ENCODE results near the gene FOXN3.
"Not testable (repeated sequence)": the region's sequence is repeated elsewhere in the genome, so short reads cannot be mapped to it uniquely, and the experiment has no call there.

FOXN3 gene

DNA sequence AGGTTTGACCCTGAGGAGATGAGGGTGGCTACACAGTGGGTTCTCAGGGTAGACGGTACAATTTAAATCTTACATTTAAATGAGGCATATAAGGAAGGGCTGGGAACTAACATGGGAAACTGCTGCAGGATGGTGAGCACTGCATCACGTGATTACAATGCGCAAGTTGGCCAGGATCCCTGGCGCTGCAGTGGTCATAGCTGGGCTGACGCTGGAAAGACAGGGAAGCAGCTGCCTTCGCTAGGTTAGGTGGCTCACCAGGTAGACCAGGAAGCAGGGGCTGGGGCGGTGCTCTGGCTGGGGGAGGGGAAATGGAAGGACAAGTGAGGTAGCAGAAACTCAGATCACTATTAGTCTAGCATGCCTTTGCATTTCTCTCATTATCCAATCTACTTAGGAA is 149.9 kb downstream of the FOXN3 start:
- no peak for DNase-seq

DNA sequence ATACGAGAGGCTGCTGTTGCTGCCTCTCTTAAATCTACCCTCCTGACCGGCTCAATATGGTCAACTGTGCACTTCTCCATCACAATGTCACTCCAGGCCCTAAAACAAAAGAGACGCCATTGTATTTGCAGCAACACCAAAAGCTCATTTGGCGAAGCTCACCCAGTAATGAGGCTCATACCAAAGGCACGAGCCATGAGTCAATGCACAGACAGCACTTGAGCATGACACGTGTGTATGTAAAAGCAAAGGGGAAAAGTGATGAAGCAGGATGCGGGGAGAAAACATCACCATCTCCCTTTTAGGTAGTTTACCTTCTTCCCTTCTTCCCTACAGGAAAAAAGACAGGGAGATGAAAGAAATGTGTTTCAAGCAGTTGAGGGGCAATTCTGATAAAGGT is 150.3 kb downstream of the FOXN3 start:
- no peak for DNase-seq

DNA sequence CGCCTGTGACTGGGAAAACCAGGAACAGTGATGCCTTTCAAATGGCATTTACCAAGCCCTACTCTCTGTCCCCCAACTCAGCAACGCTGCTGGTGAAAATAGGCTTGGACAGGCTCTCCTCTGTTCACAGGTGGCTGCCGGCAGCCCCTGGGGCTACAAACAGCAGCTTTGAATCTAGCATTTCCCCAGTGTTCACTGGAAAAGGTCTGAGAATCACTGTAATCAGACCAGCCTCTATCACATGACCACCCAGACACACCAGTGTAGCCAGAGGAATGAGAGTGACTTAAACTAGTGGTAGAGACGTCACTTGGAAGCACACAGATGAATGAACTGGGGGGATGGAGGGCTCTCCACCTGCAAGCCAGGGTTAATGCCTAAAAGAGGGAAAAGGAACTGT is 151.8 kb downstream of the FOXN3 start:
- DNase-seq = no peak

DNA sequence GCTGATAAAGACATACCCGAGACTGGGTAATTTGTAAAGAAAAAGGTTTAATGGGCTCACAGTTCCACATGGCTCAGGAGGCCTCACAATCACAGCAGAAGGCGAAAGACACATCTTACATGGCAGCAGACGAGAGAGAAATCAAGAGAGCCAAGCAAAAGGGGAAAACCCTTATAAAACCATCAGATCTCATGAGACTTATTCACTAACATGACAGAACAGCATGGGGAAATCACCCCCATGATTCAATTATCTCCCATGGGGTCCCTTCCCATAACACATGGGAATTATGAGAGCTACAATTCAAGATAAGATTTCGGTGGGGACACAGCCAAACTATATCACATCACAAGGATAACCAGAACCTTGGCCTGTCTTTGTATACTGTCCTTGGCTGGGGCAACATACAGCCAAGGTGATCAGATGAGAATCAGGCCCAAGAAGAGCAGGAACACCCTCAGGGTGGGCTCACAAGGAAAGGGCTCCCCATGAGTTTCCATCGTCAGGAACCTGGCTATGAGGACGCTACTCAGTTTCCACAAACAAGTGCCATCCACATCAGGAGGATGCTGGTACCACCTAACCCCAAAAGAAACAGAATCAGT is 152.7 kb downstream of the FOXN3 start:
- DNase-seq = no peak

DNA sequence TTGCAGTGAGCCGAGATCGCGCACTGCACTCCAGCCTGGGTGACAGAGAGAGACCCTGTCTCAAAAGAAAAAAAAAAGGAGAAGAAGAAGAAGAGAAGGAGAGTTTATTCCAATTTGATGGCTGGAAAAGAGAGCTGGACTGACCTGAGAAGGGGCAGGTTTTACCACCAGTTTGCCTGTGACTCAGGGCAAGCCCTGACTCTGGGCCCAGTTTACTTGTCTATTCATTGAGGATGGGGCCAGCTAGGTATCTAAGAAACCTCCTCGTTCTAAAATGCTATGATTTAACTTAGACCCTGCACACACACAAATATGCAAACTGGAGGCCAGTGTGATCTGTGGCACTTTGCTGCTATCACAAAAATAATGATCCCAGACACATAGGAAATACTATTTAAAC is 155.0 kb downstream of the FOXN3 start:
- no peak for DNase-seq

DNA sequence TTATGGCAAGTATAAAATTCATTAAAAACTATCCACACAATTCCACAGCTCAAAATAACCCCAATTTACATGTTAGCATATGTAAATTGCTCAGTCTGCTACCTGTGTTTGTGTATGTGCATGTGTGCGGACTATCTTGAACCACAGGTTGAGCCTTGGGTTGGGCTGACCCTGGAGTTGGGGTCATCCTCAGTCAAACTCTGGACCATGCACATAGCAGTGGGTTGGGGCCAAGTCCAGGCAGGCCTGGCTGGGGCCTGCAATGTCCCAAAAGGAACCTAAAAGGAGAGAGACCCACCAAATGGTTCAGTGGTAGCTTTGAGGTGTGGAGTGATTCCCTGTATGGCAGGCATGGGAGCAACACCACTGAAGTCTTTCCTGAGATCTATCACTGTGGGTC is 156.1 kb downstream of the FOXN3 start:
- DNase-seq = no peak

DNA sequence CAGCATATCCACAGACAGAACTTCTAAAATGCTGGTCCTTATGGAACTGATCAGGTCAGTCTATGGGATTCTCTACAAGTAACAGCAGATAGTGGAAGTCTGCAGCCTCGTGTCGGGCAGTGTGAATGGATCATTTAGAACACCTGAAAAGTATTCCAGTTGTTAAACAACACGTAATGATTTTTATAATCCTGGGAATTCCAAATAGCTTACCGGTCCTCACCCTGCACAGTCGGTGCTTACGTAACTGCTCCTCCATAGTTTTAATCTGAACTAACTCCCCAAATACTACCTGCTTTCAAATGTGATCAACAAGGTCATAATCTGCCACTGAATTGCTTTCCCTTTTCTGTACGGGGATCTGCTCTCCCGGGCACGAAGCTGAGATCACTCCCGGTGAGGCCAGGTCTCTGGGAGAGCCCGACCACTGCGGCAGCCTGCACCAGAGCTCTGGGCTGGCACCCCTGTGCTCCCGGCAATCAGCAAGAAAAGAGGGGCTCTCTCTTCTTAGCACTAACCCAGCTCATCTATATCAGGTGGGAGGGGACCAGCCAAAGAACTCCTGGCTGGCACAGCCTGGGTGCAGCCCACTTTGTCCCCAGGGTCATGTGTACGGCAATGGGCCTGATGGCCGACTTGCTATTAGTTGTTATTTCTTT is 157.0 kb downstream of the FOXN3 start:
- DNase-seq = no peak

DNA sequence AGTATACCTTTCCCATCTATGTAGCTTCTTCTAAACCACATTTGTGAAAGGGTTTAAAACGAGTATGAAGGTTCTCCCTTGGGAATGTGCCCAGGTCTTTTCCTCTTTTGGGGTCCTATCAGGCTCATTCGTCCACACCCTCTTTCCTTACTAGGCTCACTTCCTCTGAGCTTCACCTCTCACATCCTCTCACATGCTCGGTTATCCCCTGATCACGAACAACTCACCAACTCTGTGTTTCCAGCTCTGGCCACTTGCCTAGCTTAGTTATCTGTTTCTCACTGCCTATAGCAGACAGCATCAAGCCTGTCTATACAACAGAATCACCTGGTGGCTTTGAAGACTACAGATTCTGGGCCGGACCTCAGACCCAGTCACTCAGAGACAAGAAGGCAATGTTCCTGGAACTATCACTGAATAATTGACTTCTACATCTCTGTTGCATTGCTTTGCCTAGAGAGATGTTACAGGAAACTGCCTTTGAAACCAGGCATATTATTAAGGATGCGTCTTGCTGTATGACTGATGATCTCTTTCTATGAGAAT is 158.2 kb downstream of the FOXN3 start:
- no peak for DNase-seq

DNA sequence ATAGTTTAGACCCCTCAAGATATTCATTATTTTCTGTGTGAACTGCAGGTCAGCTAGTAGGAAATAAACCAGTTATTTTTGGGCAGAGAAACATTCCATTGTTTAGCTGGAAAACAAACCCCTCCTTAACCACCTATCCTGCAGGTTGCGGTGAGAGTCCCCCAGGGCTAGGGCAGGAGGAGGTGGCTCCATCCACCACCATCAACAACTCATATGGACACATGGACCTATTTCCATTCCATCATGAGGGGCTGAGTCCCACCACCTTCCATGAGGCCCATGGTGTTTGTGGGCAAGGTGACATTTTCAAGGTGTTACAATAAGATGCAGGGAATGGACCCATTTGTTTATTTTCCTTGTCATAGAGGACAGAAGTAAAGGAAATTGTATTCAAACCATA is 160.1 kb downstream of the FOXN3 start:
- DNase-seq = no peak

DNA sequence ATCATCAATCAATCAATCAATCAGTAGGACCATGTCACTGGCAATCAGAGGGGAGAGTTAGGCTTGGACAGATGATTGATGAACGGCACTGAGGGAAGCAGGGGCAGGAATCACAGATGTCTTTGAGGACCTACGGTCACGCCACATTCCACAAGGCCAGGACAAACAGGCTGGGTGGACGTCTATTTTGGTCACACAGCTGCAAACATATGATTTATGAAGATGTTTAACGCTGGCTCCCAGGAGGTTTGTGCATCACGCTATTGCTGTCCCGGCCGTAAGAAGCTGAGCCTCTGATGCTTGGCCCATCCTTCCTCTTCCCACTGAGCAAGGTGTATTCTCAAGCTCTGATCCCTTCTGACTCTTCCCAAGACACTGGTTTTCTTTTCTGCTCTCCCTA is 160.8 kb downstream of the FOXN3 start:
- DNase-seq = no peak

DNA sequence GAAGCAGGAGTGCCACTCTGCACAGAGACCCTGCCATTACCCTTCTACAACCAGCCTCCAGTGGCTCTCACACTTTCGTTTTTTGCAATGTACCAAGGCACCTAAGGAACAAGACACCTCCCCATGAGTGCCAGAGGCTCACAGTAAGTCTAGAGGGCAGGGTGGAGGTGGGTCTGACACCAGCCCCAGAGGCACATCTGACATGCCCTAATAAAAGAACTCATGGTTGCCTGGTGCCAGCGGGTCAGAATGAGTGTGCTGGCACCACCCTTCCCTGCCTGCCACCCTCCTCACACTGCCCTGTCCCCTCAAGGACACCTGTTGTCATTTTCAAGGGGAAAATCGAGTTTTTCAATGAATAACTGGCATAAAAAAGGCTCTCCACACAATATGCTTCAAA is 161.2 kb downstream of the FOXN3 start:
- DNase-seq = no peak

DNA sequence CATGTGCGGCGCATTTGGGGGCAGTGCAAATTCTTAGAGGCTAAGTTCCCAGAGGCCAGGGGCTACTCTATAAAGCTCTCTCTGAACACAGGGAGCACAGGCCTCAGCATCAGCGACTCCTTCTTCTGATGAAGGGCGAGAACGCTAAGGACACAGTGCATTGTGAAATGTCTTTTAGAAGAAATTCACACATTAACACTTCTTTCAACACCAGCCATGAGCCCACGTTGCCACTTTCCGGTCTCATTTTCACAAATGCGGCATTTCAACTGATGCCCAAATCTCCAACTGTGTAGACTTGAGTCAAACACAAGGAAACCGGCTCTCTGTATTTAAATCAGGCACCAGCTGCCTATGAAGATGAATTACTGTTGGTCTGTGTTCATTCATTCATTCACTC is 162.0 kb downstream of the FOXN3 start:
- no peak for DNase-seq

DNA sequence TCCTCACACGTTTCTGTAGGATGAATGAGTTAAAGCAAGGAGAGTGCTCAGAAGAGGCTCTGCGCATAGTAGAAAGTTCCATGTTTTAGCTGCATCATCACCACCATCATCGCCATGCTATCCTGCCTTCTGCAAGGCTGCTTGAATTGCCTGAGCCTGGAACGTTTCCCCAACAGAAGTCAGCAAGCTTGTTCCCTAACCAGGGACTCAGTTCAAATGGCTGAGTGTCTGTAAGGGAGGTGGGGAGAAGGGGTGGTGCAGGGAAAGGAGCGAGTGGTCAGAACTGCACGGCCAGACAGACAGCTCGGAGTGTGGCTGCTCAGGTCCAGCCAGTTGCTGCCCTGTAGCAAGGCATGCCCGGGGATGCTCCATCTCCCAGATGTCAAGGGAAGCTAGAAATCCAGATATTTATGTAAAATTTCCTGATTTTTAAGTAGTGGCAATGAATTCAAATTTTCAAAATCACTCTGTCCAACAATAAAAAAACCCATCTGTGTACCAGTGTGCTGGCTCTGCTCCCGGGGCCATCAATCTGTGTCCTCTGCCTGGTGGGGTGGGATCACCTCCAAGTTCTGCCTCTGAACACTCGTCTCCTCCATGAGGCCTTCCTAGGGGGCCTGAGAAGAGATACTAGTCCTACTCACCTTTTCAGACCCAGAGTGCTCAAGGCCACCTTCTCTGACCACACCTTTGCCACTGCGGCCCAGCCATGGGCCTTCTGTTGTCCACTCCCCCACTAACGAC is 162.7 kb downstream of the FOXN3 start:
- DNase-seq = no peak

DNA sequence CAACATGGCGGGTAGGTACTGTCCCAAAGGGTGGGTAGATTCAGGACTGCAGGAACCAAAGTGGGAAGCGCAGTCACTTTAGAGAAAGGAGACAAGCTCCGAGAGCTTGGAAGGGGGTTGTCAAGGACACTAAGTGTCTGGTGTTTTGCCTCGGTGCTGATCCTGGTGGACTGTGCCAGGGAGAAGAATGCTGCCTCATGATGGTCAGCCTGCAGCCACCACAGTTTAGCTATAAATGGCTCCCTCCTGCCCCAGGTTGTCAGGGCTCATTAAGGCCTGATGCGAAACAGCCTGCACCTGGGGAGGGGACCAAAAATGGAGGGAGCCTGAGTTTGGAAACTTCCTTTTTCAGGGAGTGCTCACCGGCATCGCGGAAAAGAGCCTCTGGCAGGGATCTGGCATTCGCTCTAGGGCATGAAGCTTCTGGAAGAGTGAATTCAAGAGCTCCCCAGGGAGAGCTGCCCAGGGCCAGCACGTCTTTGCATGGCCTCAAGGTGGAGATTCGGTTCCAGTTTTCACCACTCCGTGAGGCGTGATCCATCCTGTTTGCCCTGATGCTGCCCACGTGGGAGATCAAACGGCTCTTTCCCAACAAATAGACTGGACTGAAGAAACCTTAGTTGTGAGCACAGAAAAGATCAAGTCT is 164.0 kb downstream of the FOXN3 start:
- DNase-seq = no peak

DNA sequence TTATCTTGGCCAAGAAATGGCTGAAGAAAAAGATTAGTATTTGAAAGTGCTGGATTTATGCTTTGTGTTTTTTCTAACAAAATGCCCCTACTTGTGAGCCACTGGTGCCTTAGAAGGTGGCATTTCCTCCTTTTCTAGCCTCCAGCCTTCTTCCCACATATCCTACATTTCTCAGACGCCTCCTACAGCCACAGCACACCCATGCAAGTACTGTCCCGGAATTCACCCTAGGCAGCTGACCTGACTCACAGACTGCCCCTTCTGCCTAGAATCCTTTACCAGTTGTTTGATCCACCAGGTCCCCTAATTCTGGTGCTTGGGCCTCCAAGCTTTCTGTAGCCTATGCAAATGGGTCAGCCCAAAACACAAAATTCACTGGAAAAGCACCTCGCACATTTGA is 166.0 kb downstream of the FOXN3 start:
- no peak for DNase-seq

DNA sequence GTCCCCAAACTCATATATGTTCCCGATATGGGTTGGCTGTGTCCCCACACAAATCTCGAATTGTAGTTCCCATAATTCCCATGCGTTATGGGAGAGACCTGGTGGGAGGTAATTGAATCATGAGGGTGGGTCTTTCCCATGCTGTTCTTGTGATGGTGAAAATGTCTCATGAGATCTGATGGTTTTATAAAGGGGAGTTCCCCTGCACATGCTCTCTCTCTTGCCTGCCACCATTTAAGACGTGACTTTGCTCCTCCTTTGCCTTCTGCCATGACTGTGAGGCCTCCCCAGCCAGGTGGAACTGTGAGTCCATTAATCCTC is 166.4 kb downstream of the FOXN3 start:
- DNase-seq = not testable (repeated sequence)

DNA sequence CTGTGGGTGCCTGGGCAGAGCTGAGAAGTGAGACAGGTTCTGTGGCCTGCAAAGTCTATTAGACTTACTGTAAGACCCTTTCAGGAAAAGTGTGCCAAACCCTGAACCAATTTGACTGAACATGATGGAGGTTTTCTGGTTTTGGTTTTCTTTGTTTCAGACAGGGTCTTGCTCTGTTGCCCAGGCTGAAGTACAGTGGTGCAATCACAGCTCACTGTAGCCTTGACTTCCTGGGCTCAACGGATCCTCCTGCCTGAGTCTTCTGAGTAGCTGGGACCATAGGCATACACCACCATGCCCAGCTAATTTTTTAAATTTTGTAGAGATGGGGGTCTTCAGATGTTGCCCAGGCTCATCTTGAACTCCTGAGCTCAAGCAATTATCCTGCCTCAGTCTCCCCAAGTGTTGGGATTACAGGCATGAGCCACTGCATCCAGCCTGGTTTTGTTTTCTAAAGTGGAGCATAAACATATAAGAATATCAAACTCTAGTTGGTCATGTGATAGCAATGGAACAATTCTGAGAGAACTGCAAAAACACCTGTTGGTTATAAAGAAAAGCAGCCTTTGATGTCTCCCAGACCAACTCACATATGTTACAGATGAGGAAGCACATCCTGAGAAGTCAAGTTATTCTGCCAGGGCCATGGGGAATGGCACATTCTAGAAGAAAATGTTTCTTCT is 166.9 kb downstream of the FOXN3 start:
- DNase-seq = no peak

DNA sequence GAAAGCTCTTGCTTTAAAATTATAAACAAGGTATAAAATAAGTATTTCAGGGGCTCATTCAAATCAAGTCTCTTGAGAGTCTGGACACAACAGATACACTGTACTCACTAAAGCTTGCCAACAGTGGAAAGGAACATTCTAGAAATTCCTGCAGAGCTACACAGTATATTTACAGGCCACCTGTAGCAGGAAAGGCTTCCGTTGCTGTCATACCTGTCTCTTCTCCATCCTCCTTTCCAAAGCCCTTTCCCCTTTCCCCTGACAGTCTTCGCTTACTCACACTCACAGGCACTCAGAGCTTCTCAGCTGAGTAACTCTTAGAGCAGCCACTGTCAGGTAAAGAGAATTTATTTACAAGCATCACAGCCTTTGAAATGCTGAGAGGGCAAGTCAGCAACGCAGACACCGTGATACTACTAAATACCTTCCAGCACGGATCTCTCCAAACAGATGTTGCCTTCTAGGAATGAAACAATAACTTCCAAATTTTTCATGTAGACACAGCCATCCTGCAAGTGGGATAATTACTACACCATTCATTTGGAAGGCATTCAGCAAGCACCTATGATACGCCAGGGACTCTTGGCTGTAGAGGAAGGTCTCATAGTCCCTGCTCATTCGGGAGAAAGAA is 167.9 kb downstream of the FOXN3 start:
- DNase-seq = no peak

DNA sequence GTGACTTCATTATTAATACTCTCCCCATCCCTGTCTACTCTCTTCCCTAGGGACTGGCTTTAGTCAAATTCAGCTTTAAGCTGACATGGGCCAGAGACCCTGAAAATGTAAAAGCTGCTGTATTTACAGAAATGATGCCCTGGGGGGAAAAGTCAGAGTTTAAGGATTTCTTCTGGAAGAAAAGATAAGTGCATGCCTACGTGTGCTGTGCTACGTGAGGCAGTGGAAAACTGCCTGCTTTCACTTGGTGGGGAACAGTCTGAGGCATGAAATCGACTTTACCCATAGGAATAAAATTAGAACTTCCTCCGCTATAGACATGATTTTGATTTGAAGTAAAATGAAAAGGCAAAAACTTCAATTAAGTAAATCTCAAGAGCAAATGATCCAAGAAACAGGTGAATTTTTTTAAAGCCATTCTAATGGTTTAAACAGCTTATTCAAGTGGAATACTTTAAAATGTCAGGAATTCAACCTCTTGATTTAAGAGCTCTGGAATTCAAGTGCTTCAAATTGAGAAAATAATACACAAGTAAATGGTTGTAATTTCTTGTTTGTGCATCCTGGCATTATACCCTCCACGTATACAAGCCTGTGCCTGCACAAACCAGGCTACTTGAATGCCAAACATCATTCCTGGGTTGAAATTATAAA is 168.5 kb downstream of the FOXN3 start:
- no peak for DNase-seq

DNA sequence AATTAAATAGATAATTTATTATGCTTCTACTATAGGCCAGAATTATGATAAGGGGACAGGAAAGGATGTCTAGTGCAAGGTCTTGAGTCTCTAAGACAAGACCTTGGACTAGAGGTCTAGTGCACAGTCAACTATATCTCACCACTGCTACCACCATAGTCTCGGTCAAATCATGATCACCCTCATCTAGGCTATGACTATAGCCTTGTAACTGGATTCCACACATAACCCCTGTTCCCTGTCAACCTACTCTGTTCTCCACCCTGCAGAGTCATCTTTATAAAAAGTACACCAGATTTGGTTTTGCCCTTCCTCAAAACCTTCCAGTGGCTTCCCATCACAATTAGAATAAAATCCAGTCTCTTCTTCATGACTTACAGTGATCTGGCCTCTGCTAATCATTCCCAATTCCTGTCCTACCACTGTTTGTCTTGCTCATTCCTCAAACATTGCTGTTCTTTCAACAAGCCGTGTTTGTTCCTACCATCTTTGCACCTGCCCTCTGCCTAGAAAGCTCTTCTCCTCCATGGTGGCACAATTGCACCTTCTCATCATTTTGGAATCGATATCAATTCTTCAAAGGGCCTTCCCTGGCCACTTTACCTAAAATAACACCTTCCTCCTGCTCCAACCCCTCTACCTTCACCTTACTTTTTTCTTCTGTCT is 169.4 kb downstream of the FOXN3 start:
- no peak for DNase-seq

DNA sequence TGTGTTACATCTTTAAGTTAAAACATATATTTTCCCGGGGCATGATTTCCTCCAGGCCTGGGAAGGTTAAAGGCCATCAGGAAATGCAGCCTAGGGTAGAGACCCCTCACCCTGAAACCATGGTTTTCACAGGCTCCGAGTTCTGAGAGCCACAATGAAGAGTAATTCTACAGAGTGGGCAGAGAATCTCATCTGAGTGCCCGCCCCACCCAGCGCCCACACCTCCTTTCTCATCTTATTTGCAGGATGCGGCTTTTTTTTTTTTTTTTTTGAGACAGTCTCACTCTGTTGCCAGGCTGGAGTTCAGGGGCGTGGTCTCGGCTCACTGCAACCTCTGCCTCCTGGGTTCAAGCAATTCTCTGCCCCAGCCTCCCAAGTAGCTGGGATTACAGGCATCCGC is 170.7 kb downstream of the FOXN3 start:
- no peak for DNase-seq

DNA sequence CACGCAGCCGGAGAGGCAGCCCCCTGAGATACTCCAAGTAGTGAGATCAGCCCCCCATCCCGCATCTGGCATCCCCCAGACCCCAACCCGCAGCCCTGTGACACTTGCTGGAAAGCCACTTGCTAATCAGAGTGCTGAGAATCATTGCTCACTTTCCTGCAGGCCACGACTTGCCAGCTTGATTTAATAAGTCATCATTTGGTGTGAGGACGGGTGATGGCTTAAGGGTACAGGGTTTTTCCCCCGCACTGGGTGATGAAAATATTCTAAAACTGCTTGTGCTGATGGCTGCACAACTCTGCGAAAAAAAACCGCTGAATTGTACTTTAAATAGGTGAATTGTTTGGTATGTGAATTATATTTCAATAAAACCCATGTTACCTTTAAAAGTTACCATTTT is 171.2 kb downstream of the FOXN3 start:
- DNase-seq = no peak

All from activated CD4-positive, alpha-beta T cell treated with anti-CD3 and anti-CD28 coated beads for 4 hours (primary cell).